Medulla oblongata (tissue), 1 donor: Measurements from ENCODE around the gene TRIM33.
"Not testable (repeated sequence)": the region's sequence is repeated elsewhere in the genome, so short reads cannot be mapped to it uniquely, and the experiment has no call there.

ENCODE experiments used
- DNase-seq: peaks from one replicate; pipeline ENCODE4 v3.0.0-alpha.2; 2015; ENCODE audit errors: extremely low spot score

TRIM33 gene

DNA sequence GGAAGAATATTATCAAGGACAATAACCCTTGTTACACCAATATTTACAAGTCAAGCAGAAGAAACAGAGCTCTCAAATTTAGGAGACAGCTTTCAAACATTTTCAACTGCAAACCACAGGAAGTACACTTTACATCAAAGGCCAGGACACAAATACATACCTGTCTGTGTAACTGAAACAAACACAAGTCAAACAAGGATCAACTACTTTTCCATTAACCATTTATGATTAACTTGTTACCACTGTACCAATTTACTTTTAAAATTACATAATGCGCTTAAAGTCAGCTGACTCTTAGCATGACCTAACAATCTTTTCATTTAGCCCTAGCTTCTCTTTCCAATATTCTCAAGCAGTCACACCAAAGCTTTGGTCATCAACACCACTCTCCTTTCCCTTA, 43.5 kb downstream of the TRIM33 start:
- DNase-seq, result no peak

DNA sequence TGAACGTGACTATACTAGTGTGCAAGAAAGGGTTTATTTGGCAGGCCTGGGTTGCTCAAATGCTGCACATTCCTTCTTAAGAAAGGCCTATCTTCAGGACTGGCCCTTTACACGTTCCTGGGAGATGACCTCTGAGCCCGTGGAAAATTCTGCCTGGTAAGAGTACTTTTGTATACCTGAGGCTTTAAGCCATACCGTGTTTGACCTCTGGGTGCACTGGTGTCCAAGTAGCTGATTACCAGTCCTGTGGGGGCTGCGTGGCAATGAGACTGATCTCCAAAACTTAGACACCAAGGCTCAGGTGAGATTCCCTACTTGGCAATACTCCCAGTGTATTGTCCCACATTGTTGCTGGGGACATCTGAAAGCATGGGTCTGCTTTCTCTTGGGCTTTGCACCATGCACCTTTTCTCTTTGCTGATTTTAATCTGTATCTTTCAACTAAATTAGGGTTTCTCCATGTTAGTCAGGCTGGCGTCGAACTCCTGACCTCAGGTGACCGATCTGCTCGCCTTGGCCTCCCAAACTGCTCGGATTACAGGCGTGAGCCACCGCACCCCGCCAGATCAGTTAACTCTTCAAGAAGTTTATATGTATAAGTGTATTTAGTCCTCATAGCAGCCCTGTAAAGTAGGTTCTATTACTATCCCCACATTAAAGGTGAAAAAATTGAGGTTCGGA, 44.5 kb downstream of the TRIM33 start:
- no peak for DNase-seq

DNA sequence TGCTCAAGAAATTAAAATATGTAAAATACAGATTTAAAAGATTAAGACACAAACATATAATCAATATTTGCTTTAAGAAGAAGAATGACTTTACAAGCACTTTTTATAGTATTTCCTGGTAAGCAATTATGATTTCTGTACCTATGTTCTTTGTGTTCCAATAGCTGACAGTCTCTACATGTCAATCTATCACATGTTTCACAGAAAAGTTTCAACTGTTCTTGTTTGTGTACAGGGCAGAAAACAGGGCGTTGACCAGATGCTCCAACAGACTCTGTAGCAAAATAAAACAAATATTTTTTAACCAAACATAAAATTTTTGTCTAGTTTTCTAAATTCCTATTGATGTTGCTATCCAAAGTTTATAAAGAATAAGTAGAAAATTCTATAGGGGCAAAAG, 48.0 kb downstream of the TRIM33 start:
- DNase-seq, result no peak

DNA sequence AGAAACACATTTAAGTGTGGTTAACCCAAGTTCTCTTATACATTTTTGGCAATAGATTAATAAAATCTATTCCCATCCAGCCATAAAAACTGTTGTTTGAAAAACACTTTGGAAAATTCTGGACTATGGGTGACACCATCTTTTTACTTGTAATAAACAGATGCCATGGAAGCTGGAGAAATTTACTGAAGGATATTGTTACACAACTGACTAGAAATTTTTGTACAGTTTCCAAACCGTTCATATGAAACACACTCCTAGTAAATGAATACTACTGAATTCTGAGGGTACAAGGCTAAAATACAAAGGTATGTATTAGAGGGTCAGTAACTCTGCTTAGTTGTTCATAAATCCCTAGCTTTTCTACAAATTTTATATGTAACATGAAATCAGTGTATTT, 48.7 kb downstream of the TRIM33 start:
- no peak for DNase-seq

DNA sequence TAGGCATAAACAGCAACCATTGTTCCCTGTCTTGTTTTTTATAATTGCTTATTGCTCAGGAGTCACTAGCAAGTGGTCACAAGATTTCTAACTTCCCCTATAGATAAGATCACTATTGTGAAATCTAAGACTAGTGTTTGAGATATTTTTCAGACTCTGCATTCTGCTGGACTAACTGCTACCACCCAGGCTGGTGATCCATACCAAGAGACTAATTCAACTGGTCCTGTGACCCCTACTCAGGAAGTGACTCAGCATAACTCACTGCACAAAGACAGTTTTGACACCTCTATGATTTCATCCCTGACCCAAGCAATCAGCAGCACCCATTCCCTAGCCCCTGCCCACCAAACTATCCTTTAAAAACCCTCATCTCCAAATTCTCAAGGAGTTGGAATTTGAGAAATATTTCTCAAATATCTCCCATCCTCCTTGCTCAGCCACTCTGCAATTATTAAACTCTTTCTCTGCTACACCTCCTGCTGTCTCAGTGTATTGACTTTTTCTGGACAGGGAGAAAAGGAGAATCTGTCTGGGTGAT, 52.7 kb downstream of the TRIM33 start:
- DNase-seq, result no peak

DNA sequence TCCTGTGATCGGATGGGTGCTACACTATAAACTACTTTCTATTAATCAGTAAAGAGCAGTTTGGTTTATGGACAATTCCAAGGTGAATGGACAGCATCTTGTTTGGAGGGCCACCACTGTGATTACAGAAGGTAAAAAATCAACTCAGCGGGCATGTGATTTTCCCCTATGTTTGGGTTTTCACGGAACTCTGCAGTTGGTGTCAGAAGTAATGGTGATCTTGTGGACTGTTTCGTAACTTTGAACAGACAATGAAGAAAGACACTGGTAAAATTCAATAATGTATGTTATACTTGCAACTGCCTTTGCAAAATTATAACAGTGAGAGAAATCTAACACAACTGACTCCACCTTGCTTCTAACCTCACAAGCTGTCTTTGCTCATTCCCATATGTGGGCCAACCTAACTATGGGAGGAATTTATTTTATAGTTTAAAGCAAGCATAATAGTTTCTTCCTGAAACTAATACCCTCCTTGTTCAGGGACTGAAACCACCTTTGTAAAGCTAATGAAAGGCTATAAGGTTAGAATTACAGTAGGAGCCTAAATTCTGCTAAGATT, 53.2 kb downstream of the TRIM33 start:
- DNase-seq, result no peak

DNA sequence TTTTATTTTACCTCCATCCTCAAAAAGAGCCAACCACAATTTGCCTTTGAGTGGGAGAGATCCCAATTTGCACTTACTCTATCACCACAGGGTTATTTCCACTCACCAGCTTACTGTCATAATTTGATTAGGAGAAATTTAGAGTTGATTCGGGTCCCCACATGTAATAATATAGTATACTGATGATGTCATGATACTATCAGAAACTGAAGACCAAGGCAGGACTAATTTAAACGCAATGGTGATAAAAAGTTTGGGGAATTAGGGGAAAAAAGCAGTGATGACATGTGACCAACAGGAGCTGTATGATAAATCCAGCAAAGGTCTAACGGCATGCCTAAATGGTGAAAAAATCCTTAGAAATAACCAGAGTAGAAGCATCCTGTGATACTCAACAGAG, 54.4 kb downstream of the TRIM33 start:
- no peak for DNase-seq

DNA sequence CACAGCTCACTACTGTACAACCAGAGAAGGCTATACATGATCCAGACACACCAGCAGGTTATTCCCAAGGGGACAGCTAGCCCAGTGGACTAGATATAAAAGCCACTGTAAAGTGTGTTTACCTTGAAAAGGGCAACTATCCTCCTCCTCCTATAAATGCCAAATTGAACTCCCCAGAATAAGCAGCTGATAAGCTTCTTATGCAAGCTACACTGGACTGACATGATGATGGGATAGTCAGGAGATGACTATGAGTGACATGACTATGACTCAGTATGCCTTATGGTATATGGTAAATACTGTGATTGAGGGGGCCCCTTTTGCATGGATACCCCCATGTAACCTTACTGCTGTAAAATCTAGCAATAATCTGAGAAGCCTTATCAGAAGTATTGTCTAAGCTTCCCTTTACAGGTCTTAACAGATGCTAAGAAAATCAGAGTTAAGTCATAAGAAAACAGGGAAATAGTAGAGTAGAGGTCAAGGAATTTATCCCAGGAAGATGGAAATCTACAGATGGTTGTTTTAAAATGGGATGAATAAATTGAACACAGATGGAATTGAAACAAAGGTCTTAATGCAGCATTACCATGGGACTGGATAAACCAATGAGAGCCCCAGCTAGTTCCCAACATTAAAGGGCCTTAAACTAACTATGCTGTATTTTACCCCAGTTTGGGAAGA, 55.8 kb downstream of the TRIM33 start:
- no peak for DNase-seq

DNA sequence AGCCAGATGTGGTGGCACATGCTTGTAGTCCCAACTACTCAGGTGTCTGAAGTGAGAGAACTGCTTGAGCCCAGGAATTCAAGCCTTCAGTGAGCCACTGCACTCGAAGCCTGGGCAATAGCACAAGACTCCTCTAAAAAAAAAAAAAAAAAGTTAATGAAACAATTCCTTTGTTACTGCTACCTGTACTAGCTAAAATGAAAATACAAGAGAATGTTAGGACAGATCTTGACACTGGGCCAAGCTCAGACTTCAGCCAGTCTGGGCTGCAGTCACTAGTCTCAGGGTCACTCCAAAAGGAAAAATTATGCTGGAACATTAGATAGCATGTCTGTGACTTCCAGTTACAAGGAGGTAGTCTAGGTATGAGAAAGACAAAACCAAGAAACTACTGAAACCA, 56.5 kb downstream of the TRIM33 start:
- no peak for DNase-seq

DNA sequence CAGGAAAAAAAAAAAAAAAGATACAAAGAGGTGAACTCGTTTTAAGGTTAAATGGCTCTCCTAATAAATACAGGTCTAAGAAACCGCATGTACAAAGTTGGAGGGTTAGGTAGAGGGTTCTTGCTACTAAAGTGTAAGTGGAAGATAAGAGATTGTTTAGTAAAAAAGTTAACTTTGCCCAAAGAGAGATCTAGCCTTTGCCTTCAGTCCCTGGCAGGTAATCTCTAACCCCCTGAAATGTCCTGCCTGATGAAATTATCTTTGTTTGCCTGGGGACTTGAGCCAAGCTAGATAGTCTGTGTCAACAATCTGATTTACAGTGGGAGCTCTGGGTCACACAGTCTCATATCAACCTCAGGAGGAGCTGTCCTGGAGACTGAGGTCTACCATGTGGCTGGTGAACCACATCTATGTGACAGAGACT, 57.6 kb downstream of the TRIM33 start:
- no peak for DNase-seq

DNA sequence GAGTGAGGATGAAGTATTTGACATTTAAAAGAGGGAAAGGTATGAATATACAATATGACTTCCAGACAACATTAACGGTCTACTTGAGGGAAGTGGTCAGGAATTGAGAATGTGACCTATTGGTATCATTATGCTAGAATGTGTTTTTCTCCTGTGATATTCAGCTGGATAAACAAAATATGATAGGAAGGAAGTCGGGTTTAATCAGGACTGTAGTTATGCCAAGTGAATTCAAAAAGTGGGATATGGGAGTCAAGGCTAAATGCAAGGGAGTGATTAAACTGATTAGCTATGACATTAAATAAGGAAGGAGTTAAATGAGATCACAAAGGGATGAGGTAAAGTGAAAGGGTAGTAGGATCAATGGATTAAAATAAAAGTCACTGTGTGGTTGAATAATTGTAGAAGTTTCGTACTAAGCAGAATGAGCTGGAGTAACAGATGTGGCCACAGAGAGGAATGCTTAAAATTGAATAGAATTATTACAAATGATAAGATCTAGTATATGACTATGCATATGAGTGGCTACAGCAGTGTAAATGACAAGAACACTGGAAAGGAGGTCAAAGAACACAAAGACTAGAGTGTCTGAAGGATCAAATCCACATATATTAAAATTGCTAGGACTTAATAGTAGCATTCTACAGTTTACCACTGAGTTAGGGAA, 62.5 kb downstream of the TRIM33 start:
- DNase-seq, result no peak

DNA sequence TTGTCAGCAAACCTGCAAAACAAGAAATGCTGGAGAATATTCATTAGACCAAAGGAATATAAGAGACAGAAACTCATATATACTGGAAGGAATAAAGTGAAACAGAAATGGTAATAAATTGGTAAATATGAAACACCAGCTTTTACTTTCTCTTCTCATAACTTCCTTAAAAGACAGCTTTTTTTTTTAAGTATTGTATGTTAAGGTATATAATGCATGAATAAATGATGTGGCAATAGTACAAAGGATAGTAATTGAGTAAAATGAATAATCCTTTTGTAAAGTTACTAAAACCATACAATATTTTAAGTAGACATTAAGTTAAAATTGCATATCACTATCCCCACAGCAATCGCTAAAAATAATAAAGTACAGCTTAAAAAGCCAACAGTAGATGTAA, 64.8 kb downstream of the TRIM33 start:
- no peak for DNase-seq

DNA sequence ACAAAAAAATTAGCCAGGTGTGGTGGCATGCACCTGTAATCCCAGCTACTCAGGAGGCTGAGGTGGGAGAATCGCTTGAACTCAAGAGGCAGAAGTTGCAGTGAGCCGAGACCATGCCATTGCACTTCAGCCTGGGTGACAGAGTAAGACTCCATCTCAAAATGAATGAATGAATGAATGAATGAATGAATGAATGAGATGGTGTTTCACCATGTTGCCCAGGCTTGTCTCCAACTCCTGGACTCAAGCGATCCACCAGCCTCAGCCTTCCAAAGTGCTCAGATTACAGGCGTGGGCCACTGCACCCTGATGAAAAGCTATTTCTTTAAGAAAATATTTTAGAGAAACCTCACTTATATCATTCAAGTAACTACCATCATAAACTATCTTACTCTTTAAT, 67.8 kb downstream of the TRIM33 start:
- not testable (repeated sequence) for DNase-seq

DNA sequence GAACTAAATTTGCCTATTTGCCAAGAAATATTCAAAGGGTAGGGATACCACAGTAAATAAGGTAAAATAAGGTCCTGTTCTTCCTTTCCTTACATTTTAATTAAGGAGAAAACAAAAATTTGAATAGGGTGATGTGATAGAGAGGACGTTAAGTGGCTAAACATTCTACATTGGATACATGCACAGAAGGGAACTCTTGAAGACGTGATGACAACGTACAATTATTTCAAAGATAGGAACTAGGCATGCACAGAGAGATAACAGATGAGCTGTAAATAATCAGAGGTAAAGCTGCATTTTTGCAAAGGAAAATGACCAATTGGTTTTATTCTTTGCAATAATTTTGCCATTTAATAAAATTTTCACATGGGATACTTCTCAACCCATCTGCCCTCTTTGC, 69.7 kb downstream of the TRIM33 start:
- DNase-seq, result no peak

DNA sequence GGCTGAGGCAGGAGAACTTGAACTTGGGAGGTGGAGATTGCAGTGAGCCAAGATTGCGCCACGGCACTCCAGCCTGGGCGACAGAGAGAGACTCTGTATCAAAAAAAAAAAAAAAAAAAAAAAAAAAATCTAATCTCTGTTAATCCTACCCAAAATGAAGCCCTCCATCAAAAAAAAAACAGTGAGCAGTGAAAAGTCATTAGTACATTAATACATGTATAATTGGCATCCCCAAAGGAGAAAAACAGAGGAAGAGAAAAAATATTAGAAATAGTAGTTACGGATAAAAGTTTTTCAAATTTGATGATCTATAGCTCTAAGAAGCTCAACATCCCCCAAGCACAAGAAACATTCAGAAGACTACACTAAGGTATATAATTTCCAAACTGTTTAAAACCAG, 71.6 kb downstream of the TRIM33 start:
- no peak for DNase-seq

DNA sequence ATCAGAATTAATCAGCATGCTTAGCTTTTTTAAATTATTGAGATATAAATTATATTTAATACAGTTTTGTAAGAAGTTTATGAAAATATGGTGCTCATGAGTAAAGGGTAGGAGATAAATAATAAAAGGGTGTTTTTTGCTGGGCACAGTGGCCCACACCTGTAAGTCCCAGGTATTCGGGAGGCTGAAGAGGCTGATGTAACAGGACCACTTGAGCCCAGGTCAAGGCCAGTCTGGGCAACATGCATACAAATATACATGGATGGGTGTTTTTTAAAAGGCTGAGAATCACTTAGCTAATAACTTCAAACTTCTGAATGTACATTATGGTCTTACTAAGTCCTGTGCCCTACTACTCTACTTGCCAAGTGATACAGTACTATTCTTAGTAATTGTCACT, 73.2 kb downstream of the TRIM33 start:
- no peak for DNase-seq

DNA sequence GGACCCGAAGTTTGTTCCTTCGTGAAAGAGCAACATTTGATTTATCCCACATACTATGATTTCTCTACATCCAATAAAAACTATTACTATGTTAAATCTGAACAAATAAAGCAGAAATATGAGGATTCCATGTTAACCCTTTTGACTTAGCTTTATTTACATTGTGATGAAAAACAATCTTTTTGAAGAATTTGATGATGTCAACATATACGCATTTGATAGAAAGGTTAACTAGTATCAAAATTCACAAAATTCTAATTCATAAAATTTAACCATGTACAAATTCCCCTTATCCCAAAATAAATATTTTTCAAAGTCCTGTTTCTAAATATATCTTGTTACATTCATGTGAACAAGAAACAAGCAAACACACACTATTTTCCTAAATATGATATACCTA, 74.2 kb downstream of the TRIM33 start:
- DNase-seq, result no peak

DNA sequence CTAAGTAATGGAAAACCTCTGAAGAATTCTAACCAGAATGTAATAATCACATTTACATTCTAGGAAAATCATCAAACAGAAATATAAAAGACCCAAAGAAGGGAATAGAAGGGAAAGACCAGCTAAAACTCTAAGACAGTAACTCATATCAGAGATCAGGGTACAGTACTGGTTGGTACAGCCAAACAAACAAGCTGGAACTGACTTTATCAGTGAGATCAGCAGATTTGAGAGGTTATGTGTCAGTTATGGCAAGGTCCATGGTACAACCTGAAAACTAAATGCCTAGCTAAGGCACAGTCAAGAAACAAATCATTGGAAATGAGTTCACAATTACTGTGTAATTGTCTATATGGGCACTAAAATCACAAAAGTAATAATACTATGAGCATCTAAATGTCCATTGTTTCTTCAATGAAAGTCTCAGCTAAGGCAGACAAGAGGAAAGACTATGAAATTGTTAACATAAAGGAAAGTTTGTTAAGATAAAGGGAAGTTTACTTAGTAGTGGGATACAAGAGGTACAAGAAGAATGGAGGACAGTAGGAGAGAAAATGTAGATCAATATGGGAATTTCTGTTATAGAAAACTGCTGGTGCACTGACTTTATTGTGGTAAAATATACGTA, 75.8 kb downstream of the TRIM33 start:
- DNase-seq, result no peak

DNA sequence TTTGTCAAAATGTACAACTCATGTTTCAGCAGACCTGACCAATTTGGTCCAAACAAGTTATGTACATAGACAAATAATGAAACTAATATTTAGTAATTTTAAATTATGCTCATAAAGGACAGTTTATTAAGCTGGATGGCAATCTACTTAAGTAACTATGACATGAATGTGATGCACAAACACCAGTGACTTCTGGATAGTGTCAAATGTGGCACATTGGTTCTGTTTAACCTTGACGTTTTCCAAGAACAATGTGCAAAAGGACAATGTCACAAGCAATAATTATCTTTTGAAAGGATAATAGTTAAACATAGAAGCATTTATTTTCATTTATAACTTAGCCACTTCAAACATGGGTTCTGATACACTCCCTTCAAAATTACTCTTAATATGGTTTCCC, 80.0 kb downstream of the TRIM33 start:
- no peak for DNase-seq

DNA sequence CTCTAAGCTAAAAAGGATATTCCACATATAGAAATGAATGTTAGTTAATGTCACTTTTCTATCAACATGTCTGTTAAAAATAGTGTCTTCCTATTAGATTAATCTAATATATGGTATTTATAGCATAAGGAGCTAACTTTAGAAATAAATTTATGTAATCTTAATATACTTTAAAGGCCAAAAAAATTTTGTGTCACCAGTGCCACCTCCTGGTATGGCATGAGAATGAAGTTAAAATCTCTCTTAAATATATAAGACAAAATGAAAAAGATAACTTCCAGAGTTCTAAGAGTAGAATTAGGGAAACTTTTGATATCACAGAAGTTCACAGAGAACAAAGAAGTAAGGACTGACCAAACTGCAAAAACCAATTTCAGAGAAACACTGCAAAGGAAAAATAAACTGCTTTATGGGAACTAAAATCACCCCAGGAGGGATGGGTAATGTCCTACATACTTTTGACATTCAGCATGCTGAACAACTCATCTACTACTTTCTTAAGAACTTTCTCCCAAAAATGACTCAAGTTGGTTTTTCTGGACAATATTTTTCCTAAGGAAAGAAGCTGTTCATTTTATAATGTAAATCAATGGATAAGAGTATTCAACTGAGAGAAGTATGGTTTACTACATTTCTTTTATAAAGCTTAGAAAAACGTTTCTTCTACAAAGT, 82.8 kb downstream of the TRIM33 start:
- DNase-seq, result peak; percentile 18

DNA sequence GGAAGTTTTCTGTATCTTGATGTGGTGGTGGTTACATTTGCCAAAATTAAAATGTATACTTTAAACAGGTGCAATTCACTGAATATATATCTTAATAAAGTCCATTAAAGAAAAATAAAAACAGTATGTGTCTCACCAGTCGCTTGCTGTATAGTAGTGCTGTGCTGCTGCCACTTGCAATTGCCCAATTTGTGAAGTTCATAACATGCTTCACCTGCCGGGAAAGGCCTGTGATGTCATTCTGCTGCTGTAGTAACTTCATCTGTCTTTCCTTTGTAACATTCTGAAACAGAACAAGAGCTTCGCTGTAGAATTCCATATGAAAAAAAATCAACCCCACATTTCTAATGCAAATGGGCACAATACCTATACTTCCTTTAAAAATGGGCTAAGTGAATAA, 83.4 kb downstream of the TRIM33 start:
- DNase-seq, result no peak

DNA sequence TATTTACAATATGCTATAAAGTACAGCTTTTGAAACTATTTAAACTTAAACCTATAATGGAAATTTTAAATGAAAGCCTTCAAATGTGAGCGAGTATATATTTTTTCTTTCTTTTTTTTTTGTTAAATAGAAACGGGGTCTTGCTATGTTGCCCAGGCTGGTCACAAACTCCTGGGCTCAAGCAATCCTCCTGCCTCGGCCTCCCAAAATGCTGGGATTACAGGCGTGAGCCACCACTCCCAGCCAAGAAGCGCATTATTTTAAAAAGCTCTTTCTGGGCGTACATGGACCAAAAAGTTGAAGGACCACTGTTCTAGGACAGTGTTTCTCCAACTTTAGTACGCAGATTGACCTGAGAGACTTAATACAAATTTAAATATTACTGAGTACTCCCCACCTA, 87.5 kb downstream of the TRIM33 start:
- DNase-seq, result no peak
